Left lung (tissue), 10 donors: ENCODE results near the gene SLBP. TPM values are rescaled to one million over a fixed set of nuclear protein-coding genes. Genes with fewer than 3 reads are reported as not detected.

Source experiments
- ATAC-seq: fragments of 200-7000 bp; cut with Tn5 transposase; one replicate; pipeline ENCODE4 v1.9.1; 2020; ENCODE audit warnings: moderate library complexity
- DNase-seq, 4 donors: peaks; one replicate each; pipeline ENCODE4 v3.0.0-alpha.2; 2013 to 2020
- H3K27ac ChIP-seq, 2 donors: fragments of 200-600 bp; sonication (generic) in 1 of 2; one replicate each; pipeline versions ENCODE4 v1.5.0 to v1.8.0; 2020 to 2021
- H3K27me3 ChIP-seq, 2 donors: fragments of 200-600 bp; sonication (generic) in 1 of 2; one replicate each; pipeline versions ENCODE4 v1.5.0 to v1.8.0; 2020 to 2021
- H3K36me3 ChIP-seq, 2 donors: fragments of 200-600 bp; sonication (generic) in 1 of 2; one replicate each; pipeline versions ENCODE4 v1.5.0 to v1.8.0; 2020 to 2021
- H3K4me1 ChIP-seq, 2 donors: fragments of 200-600 bp; one replicate each; pipeline ENCODE4 v1.8.0; 2021
- H3K4me3 ChIP-seq, 2 donors: fragments of 200-600 bp; sonication (generic) in 1 of 2; one replicate each; pipeline versions ENCODE4 v1.5.0 to v1.8.0; 2020 to 2021; ENCODE audit warnings: mild to moderate bottlenecking in 1 of 2
- H3K9me3 ChIP-seq, 2 donors: fragments of 200-600 bp; sonication (generic) in 1 of 2; one replicate each; pipeline versions ENCODE4 v1.5.0 to v1.8.0; 2020 to 2021
- CTCF ChIP-seq, 2 donors: fragments of 200-600 bp; sonication (generic) in 1 of 2; IDR thresholded peaks; one replicate each; pipeline versions ENCODE4 v1.5.0 to v1.8.0; 2021; ENCODE audit warnings: antibody characterized with exemption in 2 of 2
- intact Hi-C, 2 donors: fragments of 100-400 bp; cut with DNase I; formaldehyde crosslinking; loops; one replicate each; pipeline versions ENCODE4 v1.11.2 to v1.14.2; 2022
- polyA plus RNA-seq, 6 donors: library from polyadenylated mRNA; unstranded; fragments of 120-200 nt; gene quantifications; one replicate each; pipeline ENCODE4 v1.2.1, GENCODE V29; 2013; ENCODE audit not compliant: insufficient read length in 6 of 6
- total RNA-seq, 2 donors: library from RNA; stranded (reverse); fragmentation: NEBNext Ultra II Directional; extraction: Animal tissue kit (Norgen Biotek cat#: 25700); gene quantifications; one replicate each; pipeline ENCODE4 v1.2.1, GENCODE V29; 2021
- donor health status: DM: no; HTN: yes; CAD: no.
- donor health status: DM: no; HTN: no; CAD: no.

SLBP gene
- total and polyA plus RNA-seq, 8 donors = 39.1 to 73.0 (median 60.0) TPM

DNA sequence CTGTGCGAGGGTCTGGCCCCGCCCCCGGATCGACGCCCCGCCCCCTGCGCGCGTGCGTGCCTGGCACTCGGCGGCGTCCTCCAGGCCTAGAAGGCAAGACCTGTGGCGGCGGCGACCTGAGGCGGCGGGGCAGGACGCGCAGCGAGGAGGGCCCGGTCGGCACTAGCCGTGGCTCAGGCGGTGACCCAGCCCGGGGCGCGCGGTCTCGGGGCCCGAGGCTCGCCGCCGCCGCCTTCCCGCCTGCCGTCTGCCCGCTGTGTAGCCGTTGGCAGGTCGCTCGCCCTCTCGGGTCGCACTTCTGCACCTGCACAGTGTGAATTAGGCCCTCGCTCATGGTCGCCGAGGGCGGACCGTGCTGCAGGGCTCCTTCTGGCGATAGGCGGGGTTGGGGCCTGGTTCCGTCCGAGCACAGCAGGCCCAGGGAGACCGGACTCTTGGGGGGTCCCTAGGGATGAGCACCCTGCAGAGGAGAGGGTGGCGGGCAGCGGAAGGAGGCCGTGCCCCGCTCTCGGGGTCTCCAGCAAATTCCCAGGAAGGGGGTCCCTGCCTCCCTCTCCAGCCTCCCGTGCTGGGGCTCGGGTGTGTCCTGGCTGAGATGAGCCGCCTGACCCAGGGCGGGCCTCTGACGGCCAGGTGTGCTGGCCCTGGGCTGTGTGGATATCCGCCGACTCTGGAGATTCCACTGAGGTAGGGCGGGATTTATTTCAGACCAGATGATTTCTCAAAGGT is 27.4 kb downstream of the SLBP start:
- no peak for TF ChIP-seq CTCF (IDR thresholded peaks at IDR 0.05)
- Histone ChIP-seq H3K27me3 (no peaks in the 10 kb centered on the region), H3K4me1 (peaks cover 0 to 21% of the 10 kb centered on the region in 2 donors), H3K27ac (peak overlapping the region; percentile 29 to 48), H3K9me3 (no peaks in the 10 kb centered on the region), H3K36me3 (peaks cover 0 to under 1% of the 10 kb centered on the region in 2 donors), H3K4me3 (peak overlapping the region; percentile 40 to 52)
- intact Hi-C loops = no loop called here
- DNase-seq (no peak), ATAC-seq (peak; percentile 3)

GRCh38 chr4:1683736-1684505 is 28.2 kb downstream of the SLBP start, which contains the start of gene FAM53A:
Gene FAM53A, minus strand, starts transcription at chr4:1684313. Its CDS starts 15,572 bp downstream, at chr4:1668741.
- Histone ChIP-seq H3K4me1 (peaks cover 0 to 21% of the 10 kb centered on the region in 2 donors), H3K36me3 (no peaks in the 10 kb centered on the region), H3K4me3 (peak within 1 kb of the TSS; percentile 50 to 52), H3K27ac (peak within 1 kb of the TSS; percentile 71 to 77), H3K9me3 (no peaks in the 10 kb centered on the region), H3K27me3 (no peaks in the 10 kb centered on the region)
- ATAC-seq = peak; percentile 95
- peak; percentile 69 to 99 (median 91) for DNase-seq
- intact Hi-C loops = no loop called here
- TF ChIP-seq CTCF (IDR thresholded peaks at IDR 0.05) = no peak

- no peaks in the 10 kb centered on the region for H3K36me3 ChIP-seq
- intact Hi-C loops = no loop called here
- no peaks in the 10 kb centered on the region for H3K27me3 ChIP-seq
- H3K9me3 ChIP-seq = no peaks in the 10 kb centered on the region
- DNase-seq (no peak), ATAC-seq (no peak)
- H3K4me3 ChIP-seq = peak overlapping the region; percentile 50 to 52
- no peak for TF ChIP-seq CTCF (IDR thresholded peaks at IDR 0.05)
- peaks cover 0 to 21% of the 10 kb centered on the region in 2 donors for H3K4me1 ChIP-seq
- peak overlapping the region; percentile 71 to 77 for H3K27ac ChIP-seq
Measured at GRCh38 chr4:1683261-1683735, 28.8 kb downstream of the SLBP start.

DNA sequence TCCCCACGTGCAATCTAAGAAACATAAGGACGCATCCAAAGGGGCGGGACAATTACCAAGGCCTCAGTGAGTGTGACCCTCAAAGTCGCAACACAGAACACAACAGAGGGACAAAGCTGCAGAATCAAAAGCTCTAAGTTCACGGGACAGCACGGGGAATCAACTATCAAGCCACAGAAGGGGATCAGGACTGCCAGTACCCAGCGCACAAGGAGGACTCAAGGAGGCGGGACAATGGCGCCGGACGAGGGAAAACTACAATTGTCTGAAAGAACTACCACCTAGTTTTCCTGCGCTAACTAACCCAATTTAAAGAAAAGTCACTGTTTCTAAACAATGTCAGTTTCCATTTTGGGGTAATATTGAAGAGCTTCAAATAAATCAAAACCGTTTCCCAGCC is 29.3 kb downstream of the SLBP start:
- intact Hi-C loops = no loop called here
- no peaks in the 10 kb centered on the region for H3K9me3 ChIP-seq
- peak overlapping the region; percentile 50 to 52 for H3K4me3 ChIP-seq
- TF ChIP-seq CTCF (IDR thresholded peaks at IDR 0.05) = no peak
- DNase-seq (no peak), ATAC-seq (no peak)
- no peaks in the 10 kb centered on the region for H3K36me3 ChIP-seq
- peaks cover 0 to 21% of the 10 kb centered on the region in 2 donors for H3K4me1 ChIP-seq
- peak overlapping the region; percentile 71 to 77 for H3K27ac ChIP-seq
- no peaks in the 10 kb centered on the region for H3K27me3 ChIP-seq

DNA sequence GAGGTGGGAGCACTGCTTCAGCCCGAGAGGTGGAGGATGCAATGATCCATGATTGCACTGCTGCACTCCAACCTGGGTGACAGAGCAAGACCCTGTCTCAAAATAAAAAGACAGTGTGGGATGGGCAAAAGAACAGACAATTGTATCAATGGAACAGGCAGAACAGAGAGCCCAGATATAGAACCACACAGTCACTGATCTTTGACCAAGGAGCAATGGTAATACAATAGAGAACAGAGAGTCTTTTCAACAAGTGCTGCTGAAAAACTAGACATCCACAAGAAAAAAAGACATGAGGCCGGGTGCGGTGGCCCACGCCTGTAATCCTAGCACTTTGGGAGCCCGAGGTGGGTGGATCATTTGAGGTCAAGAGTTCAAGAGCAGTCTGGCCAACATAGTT is 33.9 kb downstream of the SLBP start:
- Histone ChIP-seq H3K27ac (no peak overlapping the region), H3K9me3 (no peaks in the 10 kb centered on the region), H3K36me3 (no peaks in the 10 kb centered on the region), H3K4me3 (no peak overlapping the region), H3K27me3 (no peaks in the 10 kb centered on the region), H3K4me1 (peaks cover 0 to 5% of the 10 kb centered on the region in 2 donors)
- no peak for DNase-seq
- intact Hi-C loops = no loop called here
- ATAC-seq = no peak
- TF ChIP-seq CTCF (IDR thresholded peaks at IDR 0.05) = no peak
